HG03342 (cell line): Measurements from ENCODE around the gene PHF24.
"Not testable (repeated sequence)": the region's sequence is repeated elsewhere in the genome, so short reads cannot be mapped to it uniquely, and the experiment has no call there.

ENCODE experiments used
- ATAC-seq: cut with Tn5 transposase; IDR thresholded peaks from one replicate; pipeline ENCODE4 v1.9.1; 2021; ENCODE audit warnings: mild to moderate bottlenecking, moderate library complexity; ENCODE audit not compliant: unreplicated experiment

PHF24 gene

DNA sequence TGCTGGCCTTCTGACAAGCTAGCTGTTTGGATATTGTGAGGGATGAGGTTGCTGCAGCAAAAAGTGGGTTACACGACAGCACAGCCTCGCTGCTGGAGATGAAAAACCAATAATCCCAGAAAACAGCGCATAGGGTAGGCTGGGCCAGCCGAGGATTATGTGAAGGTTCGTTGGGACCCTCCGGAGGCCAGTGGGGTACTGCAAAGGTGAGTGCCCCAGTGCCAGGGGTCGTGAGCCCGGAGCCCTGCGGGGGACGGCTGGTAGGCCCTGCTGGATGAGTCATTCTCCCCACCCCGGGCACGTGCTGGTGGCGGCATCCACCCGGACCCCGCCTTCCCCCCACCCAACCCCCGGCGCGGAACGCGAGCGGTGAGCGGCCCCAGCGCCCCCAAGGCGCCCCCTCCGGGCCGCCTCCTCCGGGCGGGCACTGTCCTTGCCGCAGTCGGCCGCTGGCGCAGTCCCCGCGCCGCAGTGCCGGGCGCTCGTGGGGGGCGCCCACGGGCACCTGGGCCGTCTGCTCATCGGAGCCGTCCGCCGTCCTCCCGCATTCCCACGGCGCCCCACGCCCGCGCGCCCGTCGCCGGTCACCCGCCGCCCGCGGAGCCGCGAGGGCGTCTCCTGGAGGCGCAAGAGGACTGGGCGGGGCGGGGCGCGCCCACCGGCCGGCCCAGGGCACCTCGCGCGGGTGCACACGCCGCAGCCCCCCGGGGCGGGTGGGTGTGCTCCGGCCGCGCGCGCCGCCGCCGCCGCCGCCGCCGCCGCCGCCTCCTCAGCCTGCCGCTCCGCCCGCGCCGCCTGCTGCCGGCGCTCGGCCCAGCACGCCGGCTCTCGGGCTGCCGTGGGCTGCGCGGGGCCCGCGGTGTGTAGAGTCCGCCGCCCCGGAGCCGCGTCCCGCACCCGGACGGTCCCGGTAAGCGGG lies at the start of gene PHF24:
Gene PHF24, plus strand, starts transcription at position 794 of the 919 bp plus-strand sequence. CDS start 13,014 bp downstream, outside the sequence.
- no peak for ATAC-seq

DNA sequence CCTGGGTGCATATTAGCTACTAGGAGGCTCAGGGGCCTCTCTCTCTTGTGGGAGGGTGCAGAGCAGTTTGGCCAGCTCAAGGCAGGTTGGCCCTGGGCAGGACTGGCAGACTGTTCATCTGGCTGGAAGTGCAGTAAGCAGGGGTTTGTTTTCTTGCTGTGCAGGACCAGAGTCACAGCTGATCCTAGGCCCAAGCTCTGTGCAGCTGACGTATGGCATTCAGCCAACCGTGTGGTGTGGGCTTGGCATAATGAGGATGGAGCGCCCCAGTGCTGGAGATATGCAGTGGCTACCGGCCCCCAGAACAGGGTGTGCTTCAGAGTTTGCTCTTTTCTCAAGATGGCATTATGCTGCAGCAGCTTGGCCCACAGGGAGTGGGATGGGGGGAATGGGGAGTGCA lies 31.0 kb upstream of the PHF24 start:
- no peak for ATAC-seq

DNA sequence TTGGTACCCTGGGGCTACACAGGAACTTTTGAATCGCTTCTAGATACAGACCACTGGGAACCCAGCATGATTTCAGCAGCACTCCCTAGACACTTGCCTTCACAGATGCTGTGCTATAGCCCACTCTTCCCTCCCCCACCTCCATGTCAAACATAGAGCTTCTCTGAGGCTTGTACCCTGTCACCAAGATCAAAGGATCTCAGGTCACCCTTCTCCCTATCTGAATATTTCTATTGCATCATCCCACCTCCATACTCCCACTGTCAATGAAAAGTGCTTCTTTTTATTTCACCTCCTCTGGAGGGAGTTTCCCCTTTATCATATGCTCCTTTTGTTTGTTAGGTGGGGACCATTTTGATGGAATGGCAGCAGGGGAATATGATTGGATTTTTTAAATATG lies 29.2 kb upstream of the PHF24 start:
- ATAC-seq, result no peak

DNA sequence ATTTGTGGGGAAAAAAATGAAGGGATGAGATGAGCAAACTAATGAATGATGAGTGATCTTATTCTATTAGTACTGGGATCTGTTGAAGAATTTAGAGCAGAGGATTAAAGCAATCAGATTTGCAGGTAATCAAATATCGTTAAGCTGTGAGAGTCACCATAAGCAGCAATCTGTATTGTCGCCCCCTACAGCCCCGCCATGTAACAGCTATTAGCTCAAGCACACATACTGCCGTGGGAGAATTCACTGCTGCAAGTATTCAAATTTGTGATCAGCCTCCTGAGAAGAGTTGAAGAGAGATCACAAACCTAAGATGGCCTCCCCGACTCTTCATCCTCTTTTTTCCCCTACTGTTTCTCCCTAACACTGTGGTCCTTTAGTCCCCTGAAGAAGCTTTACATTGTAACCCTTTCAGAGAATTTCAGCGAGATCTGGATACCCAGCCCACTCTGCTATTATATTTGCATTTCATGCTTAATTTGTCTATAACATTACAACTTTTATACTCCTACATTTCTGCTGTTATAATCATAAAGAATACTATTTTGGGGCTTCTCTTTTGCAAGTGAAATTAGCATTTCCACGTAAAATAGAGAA lies 28.5 kb upstream of the PHF24 start:
- ATAC-seq, result no peak

DNA sequence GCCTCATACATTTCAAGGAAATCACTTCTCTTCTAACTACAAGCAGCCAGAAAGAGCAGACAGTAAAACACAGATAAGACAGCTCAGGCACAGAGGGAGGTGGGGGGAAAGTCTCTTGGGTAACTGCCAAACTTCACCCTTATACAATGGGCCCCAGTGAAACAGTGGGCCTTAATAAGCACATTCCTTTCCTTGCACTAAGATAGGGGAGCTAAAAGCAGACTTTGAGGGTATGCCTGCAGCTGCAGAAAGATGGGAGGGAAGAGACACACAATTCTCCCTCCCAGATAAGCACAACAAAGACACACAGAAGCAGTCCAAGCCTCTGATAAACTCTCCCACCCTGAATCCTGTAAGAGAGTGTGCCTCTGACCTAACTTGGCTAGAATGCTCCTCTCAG lies 18.1 kb upstream of the PHF24 start:
- ATAC-seq, result not testable (repeated sequence)

DNA sequence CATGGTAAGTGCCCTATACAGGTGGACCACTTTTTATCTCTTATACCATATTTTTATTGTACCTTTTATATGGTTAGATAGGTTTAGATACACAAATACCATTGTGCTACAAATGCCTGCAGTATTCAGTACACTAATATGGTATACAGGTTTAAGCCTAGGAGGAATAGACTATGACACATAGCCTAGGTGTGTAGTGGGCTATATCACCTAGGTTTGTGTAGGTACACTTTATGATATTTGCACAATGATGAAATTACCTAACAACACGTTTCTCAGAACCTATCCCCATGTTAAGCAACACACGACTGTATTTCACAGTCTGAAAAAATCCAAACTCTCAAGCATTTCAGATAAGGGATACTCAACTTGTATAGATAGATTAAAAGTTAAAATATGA lies 9.6 kb upstream of the PHF24 start:
- no peak for ATAC-seq

DNA sequence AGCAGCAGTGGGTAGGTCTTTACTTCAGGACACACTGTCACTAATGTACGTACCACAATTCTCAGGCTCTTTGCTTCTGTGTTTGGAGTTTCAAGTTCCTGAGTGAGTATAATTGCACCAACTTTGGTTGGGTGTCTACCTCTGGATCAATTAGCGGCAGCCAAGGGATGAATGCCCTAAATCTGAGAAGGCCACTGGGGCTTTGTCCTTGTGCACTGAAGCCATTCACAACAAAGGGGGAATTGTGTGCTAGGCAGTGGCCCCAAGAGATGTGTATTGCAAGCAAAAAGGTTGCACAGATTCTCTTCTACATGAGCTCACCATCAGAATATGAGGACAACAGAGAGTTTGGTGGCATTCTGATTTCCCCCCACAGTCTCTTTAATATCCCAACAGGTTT lies 3.9 kb upstream of the PHF24 start:
- no peak for ATAC-seq

DNA sequence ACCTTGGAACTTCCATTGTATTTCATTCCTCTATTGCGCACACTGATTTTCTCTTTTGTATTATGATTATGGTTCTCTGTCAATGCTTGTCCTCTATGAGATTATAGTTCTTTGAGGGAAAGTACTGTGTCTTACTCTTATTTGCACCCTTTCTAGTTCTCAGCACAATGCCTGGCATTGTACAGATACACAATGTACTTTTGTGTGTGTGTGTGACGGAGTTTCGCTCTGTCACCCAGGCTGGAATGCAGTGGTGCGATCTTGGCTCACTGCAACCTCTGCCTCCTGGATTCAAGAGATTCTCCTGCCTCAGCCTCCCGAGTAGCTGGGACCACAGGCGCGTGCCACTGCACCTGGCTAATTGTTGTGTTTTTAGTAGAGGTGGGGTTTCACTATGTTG lies 2.0 kb upstream of the PHF24 start:
- not testable (repeated sequence) for ATAC-seq

DNA sequence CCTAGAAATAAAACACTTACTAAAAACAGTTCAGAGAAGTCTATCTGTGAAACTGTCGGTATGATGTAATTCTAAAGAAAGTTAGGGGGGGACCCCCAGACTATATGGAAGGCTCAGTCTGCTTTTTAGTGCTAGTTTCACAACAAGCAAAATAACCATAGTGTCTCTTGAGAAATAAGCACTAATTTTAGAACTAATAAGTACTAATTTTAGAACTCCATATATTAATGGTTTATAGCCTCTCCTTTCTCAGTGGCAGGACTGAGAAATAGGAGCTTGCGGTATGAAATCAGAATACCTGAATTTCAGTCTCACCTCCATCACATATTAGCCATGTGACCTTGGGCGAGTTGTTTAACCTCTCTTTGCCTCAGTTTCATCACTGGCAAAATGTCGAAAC lies 1.4 kb upstream of the PHF24 start:
- ATAC-seq, result no peak

DNA sequence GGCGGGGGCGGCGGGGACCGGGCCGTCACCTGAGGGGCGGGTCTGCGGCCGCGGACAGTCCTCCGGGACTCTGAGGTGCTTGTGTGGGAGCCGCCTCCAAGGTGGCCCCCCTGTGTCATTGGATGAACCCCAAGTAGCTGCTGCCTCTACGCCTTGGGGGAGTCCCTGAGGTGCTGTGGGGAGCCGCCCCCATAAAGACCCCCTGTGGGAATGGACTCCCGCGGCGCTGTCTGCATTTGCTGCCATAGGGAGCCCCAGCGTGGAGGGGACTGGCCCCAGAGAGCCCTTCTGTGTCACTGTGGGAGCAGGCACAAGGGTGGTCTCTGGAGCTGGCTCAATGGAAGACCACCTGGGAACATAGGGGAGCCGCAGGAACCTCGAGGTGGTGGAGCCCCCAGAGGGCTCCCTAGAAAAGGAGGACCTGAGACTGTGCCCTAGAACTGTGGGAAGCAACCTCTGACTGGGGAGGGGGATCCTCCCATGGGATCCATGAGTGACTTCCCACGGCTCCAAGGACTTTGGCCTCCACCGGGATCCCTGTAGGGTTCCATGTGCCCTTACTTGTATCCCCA lies 412 bp downstream of the PHF24 start:
- no peak for ATAC-seq

DNA sequence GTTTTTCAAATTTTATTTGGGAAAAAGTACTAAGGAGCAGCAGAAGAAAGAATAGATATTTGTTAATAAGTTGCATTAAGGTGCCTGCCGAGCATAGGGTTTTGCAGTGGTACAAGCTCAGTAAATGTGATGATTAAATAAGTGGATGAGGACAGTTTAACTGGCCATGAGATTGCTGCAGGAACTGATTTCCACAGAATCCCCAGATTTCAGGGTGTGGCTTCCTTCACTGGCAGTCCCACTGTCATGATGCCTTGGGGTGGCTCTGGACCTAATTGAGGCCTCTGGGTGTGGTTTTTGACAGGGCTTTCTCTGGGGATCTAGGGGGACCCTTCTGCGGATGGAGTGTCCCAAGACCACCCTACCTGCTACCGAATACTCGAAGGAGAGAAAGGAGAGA lies 1.4 kb downstream of the PHF24 start:
- no peak for ATAC-seq

DNA sequence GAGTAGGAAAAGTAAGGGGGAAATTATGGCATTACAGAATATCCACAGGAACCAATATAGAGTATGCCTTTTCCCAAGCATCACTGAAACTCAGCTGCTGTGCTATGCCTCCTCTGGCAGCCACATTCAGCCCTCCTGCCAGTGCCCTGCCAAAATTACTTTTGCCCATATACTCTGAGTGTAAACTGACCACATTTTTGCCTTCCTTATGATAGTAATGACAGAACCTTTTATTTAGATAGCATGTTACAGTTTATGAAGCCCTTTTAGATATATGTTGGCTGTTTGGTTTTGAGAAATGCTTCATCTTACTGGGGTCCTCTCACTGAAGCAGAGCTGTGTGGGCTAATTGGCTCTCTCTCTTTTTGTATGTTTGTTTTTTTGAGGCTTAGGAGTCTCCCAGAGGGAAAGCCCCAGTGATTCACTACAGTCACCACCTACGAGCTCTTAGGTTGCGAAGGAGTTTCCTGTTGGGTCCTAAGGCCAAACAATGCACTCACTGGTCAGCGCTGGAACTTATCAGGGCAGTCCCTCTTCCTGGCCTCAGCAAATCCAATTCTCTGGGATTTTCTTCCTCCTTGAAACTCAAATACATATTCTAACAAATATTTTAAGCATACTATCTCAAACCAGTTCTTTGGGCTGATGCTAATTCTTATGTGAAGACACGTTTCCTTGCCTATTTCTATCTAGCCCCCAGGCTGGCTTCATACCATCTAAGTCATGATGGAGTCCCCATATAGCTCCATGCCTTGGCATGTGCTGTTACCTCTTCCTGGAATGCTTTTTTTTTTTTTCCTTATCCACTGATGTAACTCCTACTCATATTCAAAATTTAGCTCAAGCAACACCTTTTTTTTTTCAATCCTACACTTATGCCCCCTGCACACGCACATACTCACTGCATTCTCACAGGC lies 3.7 kb downstream of the PHF24 start:
- ATAC-seq, result no peak

DNA sequence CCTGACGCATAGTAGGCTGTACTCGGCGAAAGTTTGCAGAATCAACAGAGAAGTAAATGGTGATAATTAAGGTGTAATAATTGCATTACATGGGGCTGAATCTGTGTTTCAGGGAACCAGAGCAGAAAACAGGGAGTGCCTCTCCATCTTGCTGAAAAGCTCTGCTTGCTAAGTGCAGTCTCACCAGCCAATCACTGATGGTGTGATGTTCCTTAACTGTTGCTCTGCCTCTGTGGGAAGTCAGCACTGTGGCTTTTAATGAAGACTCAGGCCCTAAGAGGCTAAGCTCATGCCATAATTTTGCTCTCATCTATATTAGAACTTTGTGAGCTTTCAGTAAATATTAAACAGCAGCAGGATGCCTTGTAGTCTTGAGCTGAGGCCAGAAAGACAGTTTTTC lies 4.5 kb downstream of the PHF24 start:
- no peak for ATAC-seq

DNA sequence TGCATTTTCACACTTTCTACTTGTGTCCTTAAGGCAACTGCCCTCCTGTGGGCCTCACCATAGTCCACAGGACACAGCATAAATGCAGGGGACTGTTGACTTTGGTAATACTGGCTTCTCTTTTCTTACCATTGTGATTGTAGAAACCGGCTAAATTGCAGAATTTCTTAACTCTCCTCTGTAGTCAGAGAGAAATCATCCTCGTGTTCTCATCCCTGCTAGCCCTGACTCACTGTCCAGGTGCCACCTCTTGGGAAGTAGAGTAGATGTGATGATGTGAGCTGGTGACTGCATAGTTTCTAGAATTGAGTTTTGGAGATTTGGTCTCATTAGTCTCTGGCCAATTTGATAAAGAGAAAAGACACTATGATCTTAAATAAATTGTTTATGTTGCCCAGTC lies 5.5 kb downstream of the PHF24 start:
- no peak for ATAC-seq

DNA sequence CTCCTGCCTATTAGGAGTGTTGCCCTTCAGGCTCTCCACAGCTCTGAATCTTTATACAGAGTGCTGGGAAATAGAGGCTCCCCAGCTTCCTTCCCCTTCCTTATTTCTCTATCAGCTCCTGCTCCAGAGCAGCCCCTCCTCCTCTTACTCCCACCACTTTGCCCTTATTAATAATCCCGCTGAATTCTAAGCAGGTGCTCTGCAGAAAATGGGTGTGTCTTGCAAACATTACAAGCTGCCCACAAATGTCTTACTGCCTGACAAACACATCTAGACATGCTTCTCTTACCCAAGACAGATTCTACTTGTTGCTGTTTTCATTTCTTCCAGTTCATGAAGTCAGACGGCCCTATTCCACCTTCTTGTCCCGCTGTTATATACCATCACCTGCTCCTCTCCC lies 6.4 kb downstream of the PHF24 start:
- no peak for ATAC-seq

DNA sequence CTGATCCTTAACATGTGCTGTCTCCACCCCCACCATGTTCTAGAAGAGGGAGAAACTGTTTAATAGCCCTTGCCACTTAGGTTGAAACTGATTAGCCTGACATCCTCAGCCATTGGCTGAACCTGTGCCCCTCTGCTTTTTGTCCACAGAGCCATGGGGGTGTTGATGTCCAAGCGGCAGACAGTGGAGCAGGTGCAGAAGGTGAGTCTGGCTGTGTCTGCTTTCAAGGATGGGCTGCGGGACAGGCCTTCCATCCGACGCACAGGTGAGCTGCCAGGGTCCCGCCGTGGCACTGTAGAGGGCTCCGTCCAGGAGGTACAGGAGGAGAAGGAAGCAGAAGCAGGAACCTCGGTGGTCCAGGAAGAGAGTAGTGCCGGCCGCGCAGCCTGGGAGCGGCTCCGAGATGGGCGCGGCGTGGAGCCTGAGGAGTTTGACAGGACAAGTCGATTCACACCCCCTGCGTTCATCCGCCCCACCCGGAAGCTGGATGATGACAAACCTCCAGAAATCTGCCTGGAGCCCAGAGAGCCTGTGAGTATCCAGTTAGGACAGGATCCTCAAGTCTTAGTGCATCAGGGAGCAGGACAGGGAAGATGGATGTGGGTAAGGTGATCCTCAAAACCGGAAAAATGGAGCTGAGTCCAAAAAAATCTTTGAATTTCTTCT lies 13.2 kb downstream of the PHF24 start:
- no peak for ATAC-seq

DNA sequence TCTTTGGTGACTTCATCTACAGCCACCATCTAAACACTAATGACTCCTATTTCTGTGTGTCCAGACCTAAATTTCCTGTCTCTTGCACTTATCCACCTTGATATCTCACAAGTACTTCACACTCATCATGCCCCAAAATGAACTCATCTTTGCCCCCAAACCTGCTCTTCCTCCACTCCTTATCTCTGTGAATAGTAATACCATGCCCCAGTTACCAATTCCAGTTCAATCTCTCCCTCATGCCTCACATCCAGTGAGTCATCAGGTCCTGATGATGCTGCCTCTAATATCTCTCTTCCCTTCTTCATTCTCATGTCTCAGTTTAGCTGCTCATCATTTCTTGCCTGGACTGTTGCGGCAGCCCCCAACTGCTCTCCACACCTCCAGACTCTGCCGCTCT lies 16.6 kb downstream of the PHF24 start:
- ATAC-seq, result no peak

DNA sequence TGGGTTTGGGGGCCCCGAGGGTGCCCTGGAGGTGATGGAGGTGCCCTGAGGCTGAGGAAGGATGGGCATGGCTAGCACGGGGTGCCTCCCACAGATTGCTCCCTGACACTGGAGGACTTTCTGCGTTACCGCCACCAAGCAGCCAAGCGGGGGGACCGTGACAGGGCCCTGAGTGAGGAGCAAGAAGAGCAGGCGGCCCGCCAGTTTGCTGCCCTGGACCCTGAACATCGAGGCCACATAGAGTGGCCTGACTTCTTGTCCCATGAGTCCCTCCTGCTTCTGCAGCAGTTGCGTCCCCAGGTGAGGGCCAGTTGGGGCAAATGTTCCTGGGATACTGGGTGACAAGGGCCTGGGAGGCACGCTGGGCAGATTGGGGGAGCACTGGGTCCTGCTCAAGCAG lies 18.4 kb downstream of the PHF24 start:
- ATAC-seq, result no peak

DNA sequence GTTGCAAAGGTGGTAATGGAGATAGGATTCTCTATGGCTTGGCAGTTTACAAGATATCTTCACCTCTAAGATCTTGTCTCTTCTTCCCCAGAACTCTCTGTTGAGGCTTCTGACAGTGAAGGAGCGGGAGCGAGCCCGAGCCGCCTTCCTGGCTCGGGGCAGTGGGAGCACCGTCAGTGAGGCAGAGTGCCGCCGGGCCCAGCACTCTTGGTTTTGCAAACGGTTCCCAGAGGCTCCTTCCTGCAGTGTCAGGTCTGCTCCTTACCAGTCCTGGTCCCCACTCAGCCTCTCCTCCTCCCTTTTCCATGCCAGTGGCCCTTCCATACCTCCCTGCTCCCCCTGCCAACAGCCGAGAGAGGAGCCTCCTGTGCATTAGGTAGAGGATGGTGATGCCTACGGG lies 18.9 kb downstream of the PHF24 start:
- ATAC-seq, result no peak

DNA sequence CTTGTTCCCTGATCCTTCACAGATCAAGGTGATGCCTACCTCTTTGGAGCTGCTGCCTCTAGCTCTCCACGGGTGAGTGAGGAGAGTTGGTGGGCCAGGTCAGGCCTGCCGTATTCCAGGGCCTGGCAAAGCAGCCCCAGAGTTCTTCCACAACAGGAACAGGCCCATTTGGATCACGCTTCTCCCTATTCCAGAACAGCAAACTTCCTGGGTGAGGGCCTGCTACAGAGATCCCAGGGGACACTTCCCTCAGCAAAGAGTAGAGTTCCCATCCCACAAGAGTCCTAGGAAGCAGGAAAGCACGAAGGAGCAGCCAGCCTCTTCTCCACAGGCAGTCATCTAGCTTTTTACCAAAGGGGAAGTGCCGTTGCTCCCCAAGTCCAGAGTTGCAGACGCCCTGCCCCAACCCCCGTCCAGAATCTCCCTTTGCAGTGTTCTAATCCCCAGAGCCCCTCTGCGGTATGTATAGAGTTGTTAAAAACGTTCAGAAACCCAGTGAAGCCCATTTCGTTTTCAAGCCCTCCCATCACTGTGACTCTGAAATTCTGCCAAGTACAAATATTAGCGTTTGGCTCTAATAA lies 22.2 kb downstream of the PHF24 start:
- no peak for ATAC-seq
